Kidney capillary endothelial cell (primary cell): Measurements from ENCODE around the gene APOBEC3H.

Experiments
- DNase-seq: peaks from one replicate; pipeline ENCODE4 v3.0.0-alpha.2; 2018; ENCODE audit warnings: low spot score

Gene APOBEC3H

DNA sequence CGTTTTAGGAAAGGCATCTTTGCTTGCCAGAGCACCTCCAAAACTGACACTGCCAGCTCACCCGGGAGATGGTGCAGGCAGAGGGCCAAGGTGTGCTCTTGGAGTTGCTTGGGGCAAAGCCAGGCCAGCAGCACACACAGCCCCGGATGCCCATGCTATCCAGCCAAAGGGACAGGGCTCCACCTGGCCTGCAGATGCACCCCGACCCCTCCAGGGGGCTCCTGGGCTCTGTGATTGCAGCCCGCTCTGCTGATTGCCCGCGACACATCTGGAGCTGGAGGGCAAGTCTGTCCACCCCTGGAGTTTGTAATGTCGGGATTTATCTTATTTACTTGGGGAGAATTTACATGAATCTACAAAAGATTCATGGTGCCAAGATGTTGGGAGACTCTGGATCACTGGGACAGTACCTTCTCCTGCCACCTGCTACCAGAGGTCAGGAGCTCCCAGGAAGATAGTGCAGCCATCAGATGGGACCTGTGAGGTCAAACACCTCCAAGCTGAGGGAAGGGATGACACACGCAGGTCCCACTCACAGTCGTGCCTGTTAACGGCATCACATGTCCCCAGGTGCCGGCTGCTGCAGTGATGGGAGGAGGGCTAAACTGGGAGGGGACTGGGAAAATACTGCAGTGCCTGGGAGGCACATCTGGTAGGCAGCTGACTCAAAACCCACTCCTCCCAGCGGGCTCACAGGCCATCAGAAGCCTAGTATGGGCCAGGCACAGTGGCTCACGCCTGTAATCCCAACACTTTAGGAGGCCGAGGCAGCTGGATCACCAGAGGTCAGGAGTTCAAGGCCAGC, 38.2 kb downstream of the APOBEC3H start:
- peak; percentile 40 for DNase-seq

DNA sequence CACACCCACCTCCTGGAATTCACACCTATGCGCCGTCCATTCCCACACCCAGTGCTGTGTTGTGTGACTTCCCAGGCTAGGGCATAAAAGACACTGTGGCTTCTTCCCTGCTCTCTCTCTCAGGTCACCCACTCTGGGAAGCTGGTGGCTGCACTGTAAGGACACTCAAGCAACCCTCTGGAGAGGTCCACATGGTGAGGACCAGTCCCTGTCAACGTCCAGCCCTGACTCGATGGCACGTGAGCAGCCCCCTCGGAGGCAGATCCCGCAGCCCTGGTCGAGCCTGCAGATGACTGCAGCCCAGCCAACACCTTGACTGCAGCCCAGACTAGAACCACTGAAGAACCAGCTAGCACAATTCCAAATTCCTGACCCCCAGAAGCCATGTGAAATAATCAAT, 39.3 kb downstream of the APOBEC3H start:
- DNase-seq, result no peak

GRCh38 chr22:39138357-39138997, 41.4 kb downstream of the APOBEC3H start:
- DNase-seq, result no peak

DNA sequence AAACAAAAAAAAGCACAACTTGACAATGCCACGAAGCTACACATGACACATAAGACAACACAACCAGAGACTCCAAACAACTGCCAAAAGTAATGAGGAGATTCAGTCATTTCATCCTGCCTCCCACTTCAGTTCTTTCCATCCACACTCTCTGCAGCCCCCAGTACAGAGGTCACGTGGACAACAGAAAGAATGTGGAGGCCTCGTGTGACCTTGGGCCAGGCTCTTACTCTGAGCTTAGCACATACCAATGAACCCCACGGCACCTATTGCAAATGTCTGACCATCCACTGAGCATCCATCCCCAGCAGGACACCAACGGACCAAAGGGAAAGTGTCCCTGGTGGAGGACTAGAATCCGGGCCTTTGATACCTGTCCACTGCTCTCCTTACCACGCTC, 42.9 kb downstream of the APOBEC3H start:
- DNase-seq, result no peak

GRCh38 chr22:39142088-39142680, 45.1 kb downstream of the APOBEC3H start:
- no peak for DNase-seq

GRCh38 chr22:39144101-39144767, 47.2 kb downstream of the APOBEC3H start:
- DNase-seq, result peak; percentile 15

DNA sequence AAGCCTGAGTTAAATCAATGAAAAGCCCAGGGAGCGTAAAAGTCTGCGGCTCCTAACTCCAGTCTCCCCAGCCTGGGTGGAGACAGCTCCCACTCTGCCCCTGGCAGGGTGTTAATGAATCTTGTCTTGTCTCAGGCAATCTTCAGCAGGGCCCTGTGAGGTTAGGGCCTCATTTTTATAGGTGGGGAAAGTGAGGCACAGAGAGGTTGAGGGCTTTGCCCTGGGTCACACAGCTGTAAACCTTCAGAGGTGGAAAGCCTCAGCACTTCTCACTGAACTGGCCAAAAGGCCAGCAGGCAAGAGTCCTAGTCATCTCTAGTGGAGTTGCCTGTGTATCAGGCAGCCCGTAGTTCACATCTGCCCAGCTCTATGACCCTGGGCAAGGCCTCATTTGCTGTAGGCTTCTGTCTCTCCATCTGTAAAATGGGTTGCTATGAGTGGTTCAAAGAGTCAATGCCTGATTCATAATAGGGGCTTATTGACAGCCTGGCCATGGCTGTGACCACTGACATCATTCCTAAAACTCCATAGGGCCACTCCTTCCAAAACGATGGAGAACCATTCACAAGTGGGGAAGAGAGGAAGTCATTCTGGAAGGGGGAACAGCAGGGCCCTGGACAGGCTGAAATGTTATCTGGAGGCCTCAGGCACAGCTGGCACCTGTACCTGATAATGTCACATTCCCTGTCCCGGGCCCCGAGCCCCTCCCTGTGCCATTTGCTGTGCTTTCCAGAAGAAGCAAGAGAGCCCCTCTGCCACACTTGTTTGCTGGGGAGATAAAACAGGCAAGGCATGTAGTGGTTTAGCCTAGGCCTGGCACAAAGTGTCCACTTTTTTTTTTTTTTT, 49.4 kb downstream of the APOBEC3H start:
- no peak for DNase-seq

DNA sequence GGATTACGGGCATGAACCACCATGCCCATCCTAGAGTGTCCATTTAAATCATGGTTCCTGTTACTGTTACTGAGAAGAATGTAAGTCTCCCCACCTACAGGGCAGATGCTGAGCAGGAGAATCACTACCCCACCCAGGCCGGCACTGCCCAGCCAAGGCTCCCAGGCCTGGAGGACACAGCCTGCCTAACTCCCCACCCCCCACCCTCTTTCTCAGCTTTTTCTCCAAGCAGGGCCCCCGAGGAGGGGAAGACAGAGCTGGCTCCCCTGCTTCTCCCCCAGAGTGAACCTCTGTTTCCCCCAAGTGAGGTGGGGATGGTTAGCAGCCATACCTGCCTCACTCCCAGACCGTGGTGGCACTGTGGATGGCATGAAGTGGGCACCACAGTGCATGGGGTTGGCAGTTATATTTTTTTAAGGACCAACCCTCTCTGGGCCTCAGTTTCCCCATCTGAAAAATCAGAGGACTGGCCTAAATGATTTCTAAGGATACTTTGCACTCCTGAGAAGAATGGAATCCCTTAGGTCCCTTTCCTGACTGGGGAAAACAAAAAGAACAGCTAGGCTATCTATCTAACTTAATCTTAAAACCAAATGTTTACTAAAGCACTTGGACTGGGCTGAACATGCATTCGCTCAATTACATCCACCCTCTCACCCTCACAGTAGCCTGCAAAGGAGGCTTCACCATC, 50.4 kb downstream of the APOBEC3H start:
- DNase-seq, result no peak

DNA sequence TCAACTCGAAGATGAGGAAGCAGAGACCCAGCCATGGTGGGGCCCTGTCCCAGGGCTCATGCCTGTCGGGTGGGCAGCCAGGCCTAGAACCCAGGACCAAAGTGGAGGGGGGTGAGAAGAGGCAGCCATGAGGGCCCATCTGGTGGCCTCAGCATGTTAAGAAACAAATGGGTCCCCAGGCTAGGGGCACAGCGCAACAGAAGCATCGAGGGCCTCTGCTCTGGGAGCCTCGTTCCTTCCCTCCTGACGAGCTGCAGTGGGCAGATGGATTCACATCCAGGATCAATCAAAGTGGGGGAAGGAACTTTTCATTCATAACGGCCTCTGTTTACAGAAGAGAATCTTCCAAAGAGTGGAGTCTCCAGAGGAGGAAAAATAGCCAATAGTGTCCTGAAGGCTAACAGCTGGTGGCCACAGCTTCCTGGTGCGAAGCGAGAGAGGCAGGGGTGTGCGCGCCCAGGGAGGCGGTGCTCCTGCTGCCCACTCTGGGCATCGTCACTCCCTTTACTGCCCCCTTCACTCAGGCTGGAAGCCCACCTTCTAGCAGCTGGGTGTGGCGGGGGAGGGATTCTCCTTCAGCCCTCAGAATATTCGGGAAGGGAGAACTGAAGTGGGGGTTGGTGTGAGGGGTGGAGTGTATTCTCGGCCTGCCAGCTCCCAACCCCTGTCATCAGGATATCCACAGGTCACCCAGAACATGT, 51.1 kb downstream of the APOBEC3H start:
- DNase-seq, result no peak

- DNase-seq, result no peak
Measured at GRCh38 chr22:39148727-39149535, 51.9 kb downstream of the APOBEC3H start.

DNA sequence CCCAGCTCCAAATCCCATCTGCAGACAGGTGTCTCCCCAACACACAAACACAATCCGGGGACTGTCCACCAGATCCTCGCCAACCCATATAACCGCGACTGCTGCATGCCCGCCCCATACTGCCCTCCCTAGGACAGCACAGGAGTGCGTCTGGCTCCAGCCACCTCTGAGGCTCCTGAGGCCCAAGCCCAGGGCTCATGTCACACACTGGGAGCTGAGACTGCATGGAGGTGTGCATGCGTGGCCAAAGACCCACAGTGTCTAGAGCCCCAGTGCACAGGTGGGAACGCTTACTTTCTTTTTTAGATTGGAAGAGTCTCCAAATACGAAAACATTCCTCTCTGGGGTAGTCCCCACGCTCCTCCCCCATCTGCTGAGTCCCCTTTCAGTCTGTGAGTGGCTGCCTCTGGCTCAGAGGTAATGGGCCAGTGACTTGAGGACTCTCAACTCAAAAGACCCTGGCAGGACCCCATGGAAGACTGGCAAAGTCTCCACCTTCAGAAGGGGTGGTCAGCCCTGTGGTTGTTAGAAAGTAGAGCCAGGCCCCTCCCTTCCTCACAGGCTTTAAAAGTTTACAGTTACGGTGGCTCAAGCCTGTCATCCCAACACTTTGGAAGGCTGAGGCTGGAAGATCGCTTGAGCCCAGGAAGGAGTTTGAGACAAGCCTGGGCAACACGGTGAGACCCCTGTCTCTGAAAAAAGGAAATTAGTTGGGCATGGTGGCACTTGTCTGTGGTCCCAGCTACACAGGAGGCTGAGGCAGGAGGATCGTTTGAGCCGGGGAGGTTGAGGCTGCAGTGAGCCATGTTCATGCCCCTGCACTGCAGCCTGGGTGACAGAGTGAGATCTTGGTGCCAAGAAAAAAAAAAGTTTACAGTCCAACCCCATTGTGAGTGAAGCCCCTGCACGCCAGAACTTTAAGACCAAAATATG, 53.1 kb downstream of the APOBEC3H start:
- DNase-seq, result no peak

DNA sequence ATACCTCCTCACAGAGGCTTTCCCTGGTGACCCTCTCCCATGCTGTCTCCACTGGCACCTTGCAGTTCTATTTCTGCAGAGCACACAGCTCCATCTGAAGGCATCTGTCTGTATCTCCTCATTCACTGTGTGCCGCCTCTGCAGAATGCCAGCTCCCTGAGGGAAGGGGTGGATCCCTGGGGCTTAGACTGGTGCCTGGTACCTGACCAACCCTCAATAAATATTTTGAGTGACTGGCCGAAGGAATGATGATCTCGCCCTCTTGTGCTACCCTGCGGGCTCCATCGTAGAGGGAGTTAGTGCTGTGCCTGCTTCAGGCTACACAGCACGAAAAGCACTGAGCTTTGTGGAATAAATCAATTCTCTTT, 53.8 kb downstream of the APOBEC3H start:
- no peak for DNase-seq

- DNase-seq, result no peak
Measured at GRCh38 chr22:39151329-39151975, 54.4 kb downstream of the APOBEC3H start.

- DNase-seq, result no peak
Measured at GRCh38 chr22:39152024-39152510, 55.0 kb downstream of the APOBEC3H start.

- peak; percentile 90 for DNase-seq
Measured at GRCh38 chr22:39152511-39153219, 55.6 kb downstream of the APOBEC3H start, which contains the start of gene CBX7. Gene CBX7 (minus strand): TSS chr22:39152680. CDS start chr22:39152444, 236 bp downstream.

DNA sequence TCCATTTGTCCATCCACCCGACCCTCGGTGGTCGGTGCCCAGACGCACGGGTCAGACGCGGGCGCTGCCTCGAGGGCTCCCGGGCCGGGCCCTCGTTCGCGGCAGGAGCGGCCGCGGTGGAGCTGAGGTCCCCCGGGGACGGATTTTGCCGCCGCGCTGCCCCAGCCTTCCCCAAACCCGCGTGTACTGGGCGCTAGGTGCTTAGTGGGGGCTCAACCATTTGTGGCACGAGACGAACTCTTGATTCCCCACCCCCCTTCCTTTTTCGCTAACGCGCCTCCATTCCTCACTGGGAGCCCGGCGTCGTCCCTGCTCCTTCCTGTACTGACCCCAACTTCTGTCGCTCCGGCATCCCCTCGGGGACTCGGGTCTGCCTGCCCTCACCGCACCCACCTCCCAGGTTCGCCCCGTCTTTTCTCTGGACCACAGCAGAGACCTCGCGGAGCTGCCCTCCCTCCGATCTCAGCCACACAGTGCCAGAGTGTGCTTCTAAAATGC, 56.2 kb downstream of the APOBEC3H start:
- no peak for DNase-seq
